GM19452 (cell line): Measurements from ENCODE around the gene AMOTL2.

ENCODE experiments used
- ATAC-seq: cut with Tn5 transposase; IDR thresholded peaks from one replicate; pipeline ENCODE4 v1.9.1; 2021; ENCODE audit not compliant: unreplicated experiment

The AMOTL2 gene

DNA sequence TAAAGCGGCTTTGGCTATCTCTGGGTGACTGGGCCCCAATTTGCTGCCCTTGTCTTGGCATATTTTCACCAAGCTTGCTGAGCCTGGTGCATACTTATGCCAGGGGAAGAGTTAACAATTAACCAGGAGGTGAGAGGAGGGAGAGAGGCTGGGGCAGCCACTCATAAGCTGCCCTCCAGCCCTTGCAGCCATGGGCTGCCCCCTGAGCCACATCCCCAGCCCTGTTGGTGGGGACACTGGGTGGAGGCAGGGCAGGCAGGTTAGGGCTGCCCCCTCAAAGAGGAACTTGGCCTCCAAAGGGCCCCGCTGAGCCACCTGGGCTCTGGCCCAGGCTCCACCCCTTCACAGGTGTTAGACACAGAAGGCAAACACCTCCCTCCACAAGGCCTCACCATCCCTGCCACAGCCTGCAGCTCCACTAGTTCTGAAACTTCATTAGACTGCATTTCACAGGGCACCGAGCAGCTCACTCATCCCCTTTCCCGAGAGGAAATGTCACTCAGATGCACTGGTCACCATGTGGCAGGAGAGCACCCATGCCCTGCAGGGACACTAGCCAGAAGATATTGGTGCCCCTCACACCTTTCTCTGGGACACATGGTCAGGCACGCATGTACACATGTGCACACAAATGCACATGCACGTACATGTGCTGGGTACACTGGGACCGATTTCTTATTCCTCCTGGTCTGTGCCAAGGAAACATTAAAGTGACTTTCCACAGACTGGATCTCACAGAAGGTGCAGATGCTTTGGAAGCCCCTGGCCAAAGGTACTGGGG is 20.2 kb downstream of the AMOTL2 start:
- no peak for ATAC-seq

- ATAC-seq, result no peak
Observed at GRCh38 chr3:134353171-134353825, 20.9 kb downstream of the AMOTL2 start.

DNA sequence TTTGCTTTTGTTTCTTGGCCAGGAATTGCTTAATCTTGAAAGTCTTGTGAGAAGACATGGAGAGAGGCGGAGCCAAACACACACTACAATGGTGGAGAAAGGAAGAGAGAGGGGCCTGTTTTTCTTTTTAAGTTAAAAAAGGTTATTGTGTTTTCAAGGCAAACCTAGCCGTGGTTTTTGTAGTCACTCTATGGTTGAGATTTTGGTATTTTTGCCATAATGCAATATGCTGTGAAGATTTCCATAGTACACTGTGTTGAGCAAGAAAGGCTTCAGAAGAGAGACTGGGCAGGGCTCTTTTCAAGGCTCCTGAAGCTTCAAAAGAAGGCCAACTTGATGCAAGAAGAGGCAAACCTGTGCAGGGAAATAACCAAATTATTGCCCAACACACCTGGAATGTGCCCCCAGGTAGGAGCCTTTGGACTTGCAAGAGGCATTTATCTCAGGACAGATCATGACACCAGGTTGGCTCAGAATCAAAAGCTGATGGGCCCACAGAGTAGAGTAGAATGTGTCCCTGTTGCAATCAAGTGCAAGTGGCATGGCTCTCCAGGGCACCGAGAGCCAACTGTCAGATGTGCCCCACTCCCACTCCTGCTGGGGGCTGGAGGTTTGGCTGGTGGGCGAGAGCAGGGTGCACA is 22.1 kb downstream of the AMOTL2 start:
- ATAC-seq, result no peak

- no peak for ATAC-seq
Observed at GRCh38 chr3:134351427-134351826, 22.8 kb downstream of the AMOTL2 start.

DNA sequence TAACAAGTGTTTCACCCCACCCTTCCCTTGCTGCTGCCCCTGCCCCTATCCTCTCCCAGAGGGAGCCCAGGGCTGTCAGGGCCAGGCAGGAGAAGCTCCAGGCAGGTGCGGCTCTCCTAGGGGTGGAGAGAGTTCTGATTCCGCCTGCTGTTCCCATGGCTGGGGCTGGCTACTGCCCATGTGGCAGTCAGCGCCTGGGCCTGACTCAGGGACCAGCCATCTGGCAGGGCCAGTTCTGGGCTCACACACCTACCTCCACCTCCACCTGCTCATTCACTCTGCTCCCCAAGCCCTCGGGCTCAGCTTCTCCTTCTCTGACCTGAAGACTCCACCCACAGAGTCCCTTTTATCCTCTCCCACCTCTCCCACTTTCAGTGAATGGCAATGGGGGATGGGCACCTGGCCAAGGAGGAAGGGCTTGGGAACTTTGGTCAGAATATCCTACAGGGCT is 23.4 kb downstream of the AMOTL2 start:
- no peak for ATAC-seq

DNA sequence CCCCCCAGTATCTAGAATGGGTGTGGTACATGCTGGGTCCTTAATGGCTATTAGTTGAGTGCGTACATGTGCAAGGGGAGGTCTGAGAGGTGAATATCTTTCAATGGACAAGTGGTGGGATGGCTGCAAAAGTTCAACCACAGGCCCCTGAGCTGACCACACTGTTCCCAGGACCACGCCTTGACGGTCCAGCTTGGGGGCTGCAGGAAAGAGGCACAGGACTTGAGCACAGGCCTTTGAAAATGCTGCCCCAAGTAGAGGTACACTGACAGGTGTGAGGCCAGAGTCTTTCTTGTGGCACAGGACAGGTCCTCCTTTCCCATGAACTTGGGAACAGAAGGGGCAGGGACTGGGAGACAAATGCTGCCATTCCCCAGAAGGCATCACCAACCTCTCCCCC is 24.0 kb downstream of the AMOTL2 start:
- no peak for ATAC-seq

GRCh38 chr3:134348524-134348923 is 25.7 kb downstream of the AMOTL2 start:
- no peak for ATAC-seq

DNA sequence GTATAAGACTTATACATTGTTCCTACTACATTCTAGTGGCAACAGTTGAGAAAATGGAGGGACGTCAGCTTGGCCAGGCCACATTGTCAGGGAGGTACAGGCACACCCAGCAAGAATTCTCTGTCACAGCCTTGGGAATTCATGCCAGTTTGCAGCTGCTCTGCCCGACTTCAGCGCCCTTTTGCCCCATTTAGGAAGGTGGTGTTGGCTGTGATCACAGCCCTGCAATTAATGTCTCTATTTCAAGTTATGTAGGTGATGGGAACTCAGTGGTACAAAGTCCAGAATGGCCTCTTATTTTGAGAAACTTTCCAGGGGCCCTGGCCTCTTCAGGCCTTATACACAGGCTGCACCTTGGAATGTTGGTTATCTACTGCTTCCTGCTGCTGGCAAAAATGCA is 26.7 kb downstream of the AMOTL2 start:
- ATAC-seq, result no peak

GRCh38 chr3:134346744-134347143 is 27.5 kb downstream of the AMOTL2 start:
- ATAC-seq, result no peak

DNA sequence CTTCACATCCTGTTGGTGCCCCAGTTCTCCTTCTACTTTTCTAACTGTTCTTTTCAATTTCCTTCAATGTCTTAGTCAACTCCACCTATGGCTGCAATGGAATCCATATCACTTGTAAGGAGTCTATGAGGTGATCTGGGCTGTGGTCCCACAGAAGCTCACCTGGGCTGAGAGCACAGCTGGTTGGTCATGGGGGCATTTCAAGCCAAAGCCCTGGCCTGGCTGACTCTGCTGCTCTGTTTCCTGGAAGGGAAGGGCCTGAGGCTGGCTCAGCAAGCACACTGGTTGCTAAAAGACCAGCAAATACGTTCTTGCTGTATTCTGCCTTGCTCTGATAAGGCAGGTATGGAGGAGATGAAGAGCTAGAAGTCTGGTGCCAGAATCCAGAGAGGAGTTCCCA is 29.0 kb downstream of the AMOTL2 start:
- ATAC-seq, result no peak

GRCh38 chr3:134344560-134344959 is 29.7 kb downstream of the AMOTL2 start:
- ATAC-seq, result no peak

DNA sequence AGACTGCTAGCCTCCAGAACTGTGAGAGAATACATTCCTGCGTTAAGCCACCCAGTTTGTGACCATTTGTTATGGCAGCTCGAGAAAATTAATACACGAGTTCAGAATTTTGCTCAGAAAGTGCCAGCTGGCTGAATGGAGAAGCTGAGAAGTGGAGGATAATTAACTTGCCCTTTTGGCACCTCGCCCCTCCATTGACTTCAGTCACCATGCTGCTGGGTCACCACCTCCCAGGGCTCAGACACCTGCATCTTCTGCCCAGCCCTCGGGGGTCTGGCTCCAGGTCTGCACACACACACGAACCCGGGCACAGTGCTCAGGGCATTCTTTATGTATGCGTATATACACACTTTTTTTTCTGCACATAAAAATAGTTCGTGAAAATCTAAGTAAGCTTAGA is 32.0 kb downstream of the AMOTL2 start:
- no peak for ATAC-seq

DNA sequence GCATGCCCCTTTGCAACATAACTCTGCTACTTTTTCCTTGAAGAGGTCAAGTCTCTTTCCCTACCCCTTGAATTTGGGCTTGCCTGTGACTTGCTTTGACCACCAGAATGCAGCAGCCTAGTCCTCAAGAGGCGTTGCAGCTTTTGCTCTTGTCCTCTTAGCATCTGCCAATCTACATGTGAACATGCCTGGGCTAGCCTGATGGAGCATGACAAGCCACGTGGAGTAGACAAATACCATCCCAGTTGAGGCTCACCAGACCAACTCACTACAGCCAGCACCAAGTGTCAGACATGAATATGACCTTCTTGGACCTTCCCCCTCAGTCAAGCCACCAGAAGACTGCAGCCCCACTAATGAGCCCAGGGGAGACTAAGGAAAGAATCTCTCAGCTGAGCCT is 32.9 kb downstream of the AMOTL2 start:
- no peak for ATAC-seq

DNA sequence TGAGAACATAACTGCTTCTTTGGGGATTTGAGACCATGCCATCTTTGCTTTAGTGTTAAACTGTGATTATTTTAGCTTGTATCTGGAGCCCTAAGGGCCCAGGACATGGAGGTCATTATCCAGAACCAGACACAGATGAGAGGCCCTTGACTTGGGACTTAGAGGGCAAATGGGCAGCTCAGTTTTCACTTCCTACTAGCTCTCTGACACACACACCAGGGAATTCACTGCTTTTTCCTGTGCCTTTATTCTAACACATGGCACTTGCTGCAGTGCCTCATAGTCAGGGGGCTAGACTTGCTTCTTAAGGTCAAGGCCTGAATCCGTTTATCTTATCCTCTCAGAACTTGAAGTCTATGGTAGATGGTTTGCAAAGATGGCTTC is 33.3 kb downstream of the AMOTL2 start:
- ATAC-seq, result no peak

DNA sequence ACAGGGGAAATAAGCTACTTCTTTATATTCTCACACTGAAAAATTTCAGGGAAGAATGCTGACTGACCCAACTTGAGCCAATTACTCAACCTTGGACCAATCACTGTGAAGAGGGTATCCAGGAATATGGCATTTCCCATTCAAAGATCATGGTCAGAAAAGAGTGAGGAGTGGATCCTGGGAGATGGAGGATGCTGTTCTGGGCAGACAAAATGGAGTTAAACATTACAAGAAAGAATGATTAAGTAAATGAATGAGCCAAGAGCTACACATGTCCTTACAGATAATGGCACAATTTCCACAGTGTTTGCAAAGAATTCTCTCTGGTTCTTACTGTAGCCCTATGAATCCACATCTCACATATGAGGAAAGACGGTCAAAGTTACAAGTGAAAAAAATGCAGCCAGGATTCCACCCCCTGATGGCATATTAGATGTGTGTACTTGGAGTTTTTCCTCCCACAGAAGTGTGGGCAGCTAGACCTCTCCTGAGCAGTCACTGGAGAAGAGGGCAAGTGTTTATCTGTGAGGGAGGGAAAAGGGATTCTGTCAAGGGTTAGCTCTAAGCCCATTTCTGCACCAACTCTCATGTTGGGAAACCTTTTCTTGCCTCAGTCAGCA is 33.8 kb downstream of the AMOTL2 start:
- no peak for ATAC-seq

- ATAC-seq, result no peak
Observed at GRCh38 chr3:134339913-134340312, 34.3 kb downstream of the AMOTL2 start.

DNA sequence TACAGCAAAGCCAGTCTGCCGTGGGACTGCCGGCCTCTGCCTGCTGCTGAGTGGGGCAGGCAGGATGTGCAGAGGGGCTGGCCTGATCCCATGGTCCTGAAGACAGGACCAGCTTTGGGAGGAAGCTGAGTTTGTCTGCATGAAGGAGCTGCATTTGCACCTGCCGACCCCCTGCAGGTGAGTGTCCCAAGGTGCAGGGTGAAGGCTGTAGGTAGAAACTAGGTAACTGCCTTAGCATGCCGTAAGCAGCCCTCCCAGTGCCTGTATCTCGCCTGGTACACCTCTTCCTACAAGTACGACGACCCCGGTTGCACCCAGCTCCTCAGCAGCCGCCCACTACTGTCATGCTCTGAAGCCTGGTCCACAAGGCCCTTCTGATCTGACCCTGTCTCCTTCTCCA is 34.9 kb downstream of the AMOTL2 start:
- ATAC-seq, result no peak

GRCh38 chr3:134338516-134339261 is 35.6 kb downstream of the AMOTL2 start:
- no peak for ATAC-seq

- ATAC-seq, result no peak
Observed at GRCh38 chr3:134338201-134338512, 36.1 kb downstream of the AMOTL2 start.

GRCh38 chr3:134337511-134338200 is 36.6 kb downstream of the AMOTL2 start:
- no peak for ATAC-seq

DNA sequence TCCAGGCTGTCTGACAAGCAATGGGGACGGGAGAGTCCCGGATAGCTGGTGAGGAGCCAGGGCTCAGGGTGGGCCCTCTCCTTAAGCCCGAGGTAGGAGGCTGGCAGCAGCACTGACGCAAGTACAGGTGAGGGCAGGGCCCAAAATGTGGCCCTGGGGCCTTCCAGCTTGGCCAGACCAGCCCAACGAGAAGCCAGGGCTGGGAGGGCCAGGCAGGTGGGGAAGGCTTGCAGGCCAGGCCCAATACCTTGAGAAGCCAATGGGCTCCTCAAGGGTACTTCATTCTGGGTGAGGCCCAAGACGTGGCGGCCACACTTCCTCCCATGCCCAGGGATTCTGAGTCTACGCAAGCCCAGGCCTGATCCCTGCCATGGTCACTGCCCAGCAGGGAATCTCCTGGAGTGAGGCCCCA is 37.2 kb downstream of the AMOTL2 start:
- no peak for ATAC-seq
